HG03439 (cell line): ENCODE data around the gene BEND6.
"Not testable (repeated sequence)": the region's sequence is repeated elsewhere in the genome, so short reads cannot be mapped to it uniquely, and the experiment has no call there.

Experiments
- ATAC-seq: cut with Tn5 transposase; IDR thresholded peaks from one replicate; pipeline ENCODE4 v1.9.1; 2021; ENCODE audit warnings: mild to moderate bottlenecking, moderate library complexity; ENCODE audit not compliant: unreplicated experiment

Gene BEND6

DNA sequence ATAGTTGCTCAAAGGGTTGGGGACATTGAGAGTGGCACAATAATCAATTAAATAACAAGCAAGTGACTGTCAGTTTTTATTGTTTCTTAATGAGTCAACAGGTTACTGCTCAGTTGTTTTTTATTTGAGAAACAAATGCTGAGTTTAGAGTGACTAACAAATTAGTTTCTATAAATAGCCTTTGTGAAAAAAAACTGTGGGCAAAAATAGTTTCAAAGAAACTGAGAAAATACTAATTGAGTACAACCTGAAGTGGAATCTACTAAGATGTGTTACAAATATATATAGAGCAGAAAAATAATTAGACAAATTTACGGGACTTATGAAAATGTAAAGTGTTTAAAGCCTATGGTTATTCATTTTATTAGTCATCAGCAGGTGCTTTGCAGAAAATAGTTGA, 22.3 kb downstream of the BEND6 start:
- no peak for ATAC-seq

DNA sequence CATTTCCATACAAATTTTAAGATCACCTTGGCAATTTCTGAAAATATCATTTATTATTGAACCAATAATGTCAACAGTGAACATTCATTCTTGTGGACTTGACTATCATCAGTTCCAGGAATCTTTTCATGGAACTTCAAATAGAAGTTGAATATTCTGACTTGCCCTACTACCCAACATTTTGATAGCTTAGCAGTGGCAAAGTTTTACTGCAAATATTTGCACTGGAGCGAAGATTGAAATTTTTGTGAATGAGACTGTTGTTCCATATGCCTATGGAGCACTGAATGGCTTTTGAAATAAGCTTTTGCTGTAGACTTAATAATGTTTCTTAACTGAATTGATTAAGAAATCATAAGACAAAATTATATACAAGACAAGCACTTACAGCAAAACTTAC, 23.6 kb downstream of the BEND6 start:
- no peak for ATAC-seq

DNA sequence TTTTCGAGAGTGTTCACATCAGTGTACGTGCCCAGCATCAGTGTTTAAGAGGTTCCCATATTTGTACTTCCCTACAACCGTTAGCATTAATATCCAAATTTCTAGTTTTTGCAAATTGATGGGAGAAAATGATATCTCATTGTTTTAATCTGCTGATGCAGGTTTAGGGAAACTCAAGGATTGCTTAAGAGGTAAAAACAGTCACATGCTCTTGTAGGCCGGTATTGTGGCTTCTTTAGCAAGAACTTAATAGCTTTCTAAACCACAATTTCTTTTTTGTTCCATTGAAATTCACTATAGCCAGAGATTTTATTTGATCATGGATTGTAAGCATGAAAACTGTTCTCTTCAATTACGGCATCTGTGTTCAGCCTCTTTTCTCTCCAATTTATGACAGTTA, 29.5 kb downstream of the BEND6 start:
- ATAC-seq = no peak

DNA sequence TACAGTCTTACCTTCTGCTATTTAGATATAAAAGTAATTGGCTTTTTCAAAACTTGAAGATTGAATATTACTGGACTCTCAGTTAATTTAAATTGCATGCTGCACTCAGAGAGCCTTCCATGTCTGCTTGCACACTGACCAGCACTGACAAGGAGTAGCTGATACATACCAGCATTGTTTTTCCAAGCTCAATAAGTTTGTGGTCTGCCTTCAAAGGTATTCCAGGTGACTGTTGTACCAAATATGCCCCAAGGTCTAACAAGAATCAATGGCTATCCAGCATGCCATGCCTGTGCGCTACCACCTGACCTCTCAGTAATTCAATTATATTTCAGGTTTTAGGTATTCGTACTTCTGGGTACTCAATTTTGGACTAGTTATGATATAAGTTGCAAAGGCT, 30.0 kb downstream of the BEND6 start:
- ATAC-seq = no peak

DNA sequence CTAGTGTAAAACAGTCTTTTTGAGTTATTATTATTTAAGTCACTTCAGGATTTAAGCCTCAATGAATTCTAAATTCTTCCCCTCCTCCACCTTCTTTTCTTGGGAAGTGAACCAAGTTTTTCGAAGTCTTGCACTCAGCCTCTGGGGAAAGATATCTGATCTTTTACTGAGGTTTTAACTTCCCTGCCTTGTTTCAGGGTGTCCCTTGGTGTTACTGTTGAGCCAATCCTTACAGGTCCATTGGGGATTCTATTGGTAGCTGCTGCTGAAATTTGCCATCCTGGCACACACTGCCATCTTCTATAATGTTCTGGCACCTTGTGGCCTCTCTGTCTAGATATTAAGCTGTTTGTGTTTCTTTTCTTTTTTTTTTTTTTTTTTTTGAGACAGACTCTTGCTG, 31.7 kb downstream of the BEND6 start:
- no peak for ATAC-seq

DNA sequence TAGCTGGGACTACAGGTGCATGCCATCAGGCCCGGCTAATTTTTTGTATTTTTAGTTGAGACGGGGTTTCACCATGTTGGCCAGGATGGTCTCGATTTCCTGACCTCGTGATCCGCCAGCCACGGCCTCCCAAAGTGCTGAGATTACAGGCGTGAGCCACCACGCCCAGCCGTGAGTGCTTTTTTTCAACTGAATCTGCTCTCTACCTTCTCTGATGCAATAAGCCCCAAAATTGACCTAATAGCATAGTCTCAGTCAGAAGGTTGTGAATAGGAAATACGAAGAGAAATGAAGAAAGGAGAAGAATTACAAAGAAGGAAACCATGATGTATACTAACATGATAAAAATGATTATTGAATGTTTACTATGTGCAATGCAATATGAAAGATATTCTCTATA, 33.2 kb downstream of the BEND6 start:
- no peak for ATAC-seq

DNA sequence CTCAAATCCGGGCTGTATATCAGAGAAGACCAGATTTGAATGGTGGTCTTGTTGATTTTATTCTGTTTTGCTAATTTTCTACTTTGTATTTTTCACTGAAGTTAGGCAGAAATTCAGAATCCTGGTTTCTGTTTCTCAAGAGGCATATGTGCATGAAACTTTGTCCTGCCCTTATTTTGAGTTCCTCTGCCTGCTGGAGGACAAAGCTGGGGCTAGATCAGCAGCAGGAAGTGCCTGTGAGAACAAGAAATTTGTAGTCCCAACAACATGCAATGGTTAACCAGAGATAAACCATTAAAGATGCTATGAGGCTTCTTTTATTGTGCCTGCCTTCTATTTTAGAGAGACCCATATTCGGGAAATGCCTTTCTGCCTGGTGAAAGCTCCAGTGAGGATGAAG, 37.1 kb downstream of the BEND6 start:
- no peak for ATAC-seq

DNA sequence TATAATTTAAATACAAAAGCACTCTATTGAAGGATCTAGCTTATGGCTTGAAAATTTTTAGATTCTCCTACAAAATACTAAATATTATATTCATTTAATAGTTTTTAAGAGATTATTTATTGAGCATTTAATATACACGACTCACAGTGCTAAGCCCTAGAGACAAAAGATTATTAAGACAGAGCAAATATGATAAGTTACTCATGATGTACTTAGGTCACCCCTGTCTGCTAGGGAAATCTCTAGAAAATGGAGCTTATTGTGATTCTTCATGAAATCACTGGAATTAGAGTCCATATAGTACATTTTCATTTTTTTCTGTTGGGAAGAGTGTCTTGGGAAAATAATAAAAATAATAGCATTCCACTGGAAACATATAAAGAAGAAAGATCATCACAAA, 37.8 kb downstream of the BEND6 start:
- no peak for ATAC-seq

DNA sequence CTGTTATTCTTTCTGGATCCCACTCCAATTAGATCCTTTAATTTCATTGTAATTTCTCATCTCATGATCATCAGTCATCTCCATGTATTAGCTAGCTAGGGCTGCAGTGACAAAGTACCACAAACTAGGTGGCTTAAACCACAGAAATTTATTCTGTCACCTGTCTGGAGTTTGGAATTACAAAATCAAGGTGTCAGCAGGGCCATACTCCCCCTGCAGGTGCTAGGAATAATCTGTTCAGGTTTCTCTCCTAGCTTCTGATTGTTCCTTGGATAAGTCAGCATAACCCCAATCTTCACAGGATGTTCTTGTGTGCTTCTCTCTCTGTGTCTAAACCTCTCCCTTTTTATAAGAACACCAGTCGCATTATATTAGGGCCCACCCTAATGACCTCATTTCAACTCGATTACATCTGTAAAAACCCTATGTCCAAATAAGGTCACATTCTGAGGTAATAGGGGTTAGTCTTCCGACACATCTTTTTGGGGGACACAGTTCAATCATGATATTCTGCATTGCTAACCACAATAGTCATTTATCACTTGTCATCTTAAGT, 40.5 kb downstream of the BEND6 start:
- ATAC-seq = no peak

DNA sequence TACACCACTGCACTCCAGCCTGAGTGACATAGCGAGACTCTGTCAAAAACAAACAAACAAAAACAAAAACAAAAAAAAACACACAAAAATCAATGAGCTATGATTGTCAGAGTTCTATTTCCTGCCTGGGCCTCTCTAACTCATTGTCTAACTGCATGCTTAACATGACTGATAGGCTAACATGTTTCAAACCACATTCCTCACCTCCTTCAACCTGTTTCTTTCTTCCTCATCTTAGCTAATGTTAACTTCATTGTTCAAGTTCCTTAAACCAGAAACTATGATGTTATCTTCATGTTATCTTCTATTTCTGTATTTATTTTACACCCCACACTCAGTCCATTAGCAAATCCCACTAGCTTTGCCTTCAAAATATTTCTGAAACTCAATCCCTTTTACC, 41.5 kb downstream of the BEND6 start:
- ATAC-seq = no peak

DNA sequence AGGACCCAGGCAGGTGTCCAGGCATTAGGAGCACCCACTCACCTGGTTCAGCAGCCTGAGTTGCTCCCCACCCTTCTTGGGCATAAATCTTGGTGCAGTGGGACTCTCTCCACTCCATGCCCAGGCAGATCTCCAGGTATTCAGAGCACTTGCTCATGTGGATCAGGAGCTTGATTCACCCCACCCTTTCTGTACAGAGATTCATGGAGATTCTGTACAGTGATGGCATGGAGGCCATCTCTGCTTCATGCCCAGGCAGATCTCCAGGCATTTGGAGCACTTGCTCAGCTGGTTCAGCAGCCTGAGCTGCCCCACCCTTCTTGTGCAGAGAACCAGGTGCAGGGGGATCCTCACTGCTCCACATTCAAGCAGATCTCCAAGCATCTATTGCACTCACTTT, 44.1 kb downstream of the BEND6 start:
- ATAC-seq = no peak

DNA sequence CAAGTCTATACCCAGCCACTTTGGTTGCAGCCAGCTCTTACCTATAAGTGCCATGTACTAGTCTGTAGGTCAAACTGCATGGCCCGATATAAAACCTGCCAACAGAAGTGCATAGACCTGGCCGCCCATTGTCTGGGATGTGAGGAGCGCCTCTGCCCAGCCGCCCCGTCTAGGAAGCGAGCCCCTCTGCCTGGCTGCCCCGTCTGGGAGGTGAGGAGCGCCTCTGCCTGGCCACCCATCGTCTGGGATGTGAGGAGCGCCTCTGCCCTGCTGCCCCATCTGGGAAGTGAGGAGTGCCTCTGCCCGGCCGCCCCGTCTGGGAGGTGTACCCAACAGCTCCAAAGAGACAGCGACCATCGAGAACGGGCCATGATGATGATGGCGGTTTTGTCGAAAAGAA, 44.8 kb downstream of the BEND6 start:
- not testable (repeated sequence) for ATAC-seq

DNA sequence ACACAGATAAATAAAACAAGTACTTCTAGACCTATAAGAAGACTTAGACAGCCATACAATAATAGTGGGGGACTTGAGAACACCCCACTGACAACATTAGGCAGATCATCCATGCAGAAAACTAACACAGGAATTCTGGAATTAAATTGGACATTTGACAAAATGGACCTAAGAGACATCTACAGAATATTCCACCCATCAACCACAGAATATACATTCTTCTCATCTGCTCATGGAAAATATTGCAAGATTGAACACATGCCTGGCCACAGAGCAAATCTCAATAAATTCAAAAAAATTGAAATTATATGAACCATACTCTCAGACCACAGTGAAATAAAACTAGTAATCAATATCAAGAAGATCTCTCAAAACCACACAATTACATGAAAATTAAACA, 47.3 kb downstream of the BEND6 start:
- ATAC-seq = no peak

DNA sequence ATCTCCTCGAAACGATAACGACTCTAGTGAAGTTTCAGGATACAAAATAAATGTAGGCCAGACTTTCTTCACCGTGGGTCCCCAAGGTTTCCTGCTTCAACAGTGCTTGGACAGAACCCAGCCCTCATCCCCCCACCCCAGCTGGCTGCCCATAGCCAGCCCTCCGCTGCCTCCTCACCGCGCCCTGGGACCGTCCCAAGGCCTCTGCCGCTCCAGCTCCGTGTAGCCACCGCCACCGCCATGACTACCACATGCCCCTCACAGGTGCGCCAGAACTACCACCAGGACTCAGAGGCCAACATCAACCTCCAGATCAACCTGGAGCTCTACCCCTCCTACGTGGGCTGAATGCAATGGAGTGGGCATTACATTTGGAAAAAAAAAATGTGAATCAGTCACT, 49.4 kb downstream of the BEND6 start:
- no peak for ATAC-seq

DNA sequence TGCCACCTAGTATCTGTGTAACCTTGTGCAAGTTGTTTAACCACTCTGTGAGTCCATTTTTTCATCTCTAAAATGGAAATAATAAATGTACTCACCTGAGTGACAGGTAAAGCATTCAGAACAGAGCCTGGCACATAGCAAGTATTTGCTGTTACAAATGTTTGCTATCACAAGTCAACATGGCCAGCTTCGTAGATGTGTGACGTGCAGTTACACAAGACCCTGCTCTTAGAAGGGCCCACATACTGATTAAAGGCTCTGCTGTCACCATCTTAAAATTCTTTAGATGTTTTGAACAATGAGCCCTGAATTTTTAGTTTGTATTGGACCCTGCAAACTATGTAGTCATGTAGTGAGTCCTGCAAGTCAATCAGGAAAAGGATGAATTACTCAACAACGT, 51.2 kb downstream of the BEND6 start:
- no peak for ATAC-seq

DNA sequence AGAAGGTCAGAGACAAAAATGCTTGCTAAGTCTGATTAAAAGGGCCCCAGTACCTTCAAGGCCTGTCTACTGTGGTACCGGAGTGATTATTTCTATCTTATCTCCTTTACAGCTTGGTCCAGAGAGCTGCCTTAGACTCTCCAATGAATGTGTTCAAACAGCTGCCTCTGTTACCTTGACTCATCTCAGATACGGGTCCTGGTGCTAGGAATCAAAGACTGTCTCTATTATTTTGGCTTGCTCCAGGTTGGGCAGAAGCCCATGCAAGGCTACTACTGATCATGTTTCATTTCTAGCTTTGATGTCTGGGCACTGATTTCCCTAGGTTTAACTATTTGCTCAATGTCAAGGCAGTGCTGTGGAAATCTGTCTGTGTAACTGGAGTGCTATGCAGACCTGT, 53.2 kb downstream of the BEND6 start:
- not testable (repeated sequence) for ATAC-seq

DNA sequence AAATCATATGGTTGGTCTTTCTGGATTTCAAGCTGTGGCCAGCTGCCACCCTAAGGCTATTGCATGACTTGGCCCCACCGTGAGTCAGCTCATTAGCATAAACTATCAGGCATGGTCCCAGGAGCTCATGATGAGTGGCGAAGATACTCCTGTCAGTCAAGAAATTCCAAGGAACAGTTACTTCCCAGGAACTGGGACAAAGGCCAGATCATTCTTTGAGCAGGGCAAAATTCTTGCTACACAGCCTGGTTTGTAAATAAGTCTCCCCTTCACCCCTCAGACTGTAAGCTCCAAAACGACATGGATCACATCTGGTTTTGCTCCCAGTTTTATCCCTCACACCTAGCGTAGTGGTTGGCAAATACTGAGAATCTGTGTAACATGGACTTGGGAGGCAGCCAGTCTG, 58.6 kb downstream of the BEND6 start:
- ATAC-seq = no peak

DNA sequence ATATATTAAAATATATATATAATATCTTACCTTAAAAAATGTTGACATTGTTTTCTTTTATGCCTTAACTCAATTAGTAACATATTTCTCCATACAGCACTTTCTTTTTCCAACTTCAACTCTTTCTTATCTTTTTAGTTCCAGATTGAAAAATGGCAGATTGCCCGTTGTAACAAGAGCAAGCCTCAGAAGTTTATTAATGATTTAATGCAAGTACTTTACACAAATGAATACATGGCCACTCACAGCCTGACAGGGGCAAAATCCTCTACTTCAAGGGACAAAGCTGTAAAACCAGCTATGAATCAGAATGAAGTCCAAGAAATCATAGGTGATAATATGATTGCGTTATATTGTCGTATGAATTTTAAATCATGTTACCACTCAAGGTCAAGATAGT, 62.2 kb downstream of the BEND6 start:
- ATAC-seq = no peak

DNA sequence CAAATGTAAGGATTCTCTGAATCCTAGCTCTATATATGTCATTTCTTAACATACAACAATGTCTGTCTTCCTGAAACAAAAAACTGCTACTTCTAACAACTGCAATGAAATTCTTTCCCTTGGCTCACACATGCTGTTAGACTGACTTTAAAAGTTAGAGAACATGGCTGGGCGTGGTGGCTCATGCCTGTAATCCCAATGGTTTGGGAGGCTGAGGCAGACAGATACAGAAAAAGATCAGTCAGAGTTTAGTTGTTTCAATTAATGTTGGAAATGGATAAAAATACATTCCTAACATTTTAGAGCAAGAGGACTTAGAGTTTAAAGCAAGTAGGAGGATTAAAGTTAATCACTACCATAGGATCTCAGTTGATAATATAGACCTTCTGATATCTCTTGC, 62.9 kb downstream of the BEND6 start:
- ATAC-seq = no peak

DNA sequence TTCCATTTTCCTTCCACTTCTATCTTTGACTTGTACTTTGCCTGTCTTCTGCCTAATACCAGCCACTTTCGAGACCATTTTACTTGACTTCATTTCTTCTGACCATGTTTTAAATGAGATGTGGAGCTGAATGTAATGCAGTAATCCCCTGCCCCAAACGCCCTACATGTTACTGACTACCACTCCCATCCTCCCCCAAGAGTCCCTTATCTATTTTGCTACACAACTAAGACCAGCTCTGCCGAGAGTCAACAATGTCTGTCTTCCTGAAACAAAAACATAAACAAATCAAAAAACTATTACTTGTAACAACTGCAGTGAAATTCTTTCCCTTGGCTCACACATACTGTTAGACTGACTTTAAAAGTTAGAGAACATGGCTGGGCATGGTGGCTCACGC, 64.5 kb downstream of the BEND6 start:
- ATAC-seq = no peak

DNA sequence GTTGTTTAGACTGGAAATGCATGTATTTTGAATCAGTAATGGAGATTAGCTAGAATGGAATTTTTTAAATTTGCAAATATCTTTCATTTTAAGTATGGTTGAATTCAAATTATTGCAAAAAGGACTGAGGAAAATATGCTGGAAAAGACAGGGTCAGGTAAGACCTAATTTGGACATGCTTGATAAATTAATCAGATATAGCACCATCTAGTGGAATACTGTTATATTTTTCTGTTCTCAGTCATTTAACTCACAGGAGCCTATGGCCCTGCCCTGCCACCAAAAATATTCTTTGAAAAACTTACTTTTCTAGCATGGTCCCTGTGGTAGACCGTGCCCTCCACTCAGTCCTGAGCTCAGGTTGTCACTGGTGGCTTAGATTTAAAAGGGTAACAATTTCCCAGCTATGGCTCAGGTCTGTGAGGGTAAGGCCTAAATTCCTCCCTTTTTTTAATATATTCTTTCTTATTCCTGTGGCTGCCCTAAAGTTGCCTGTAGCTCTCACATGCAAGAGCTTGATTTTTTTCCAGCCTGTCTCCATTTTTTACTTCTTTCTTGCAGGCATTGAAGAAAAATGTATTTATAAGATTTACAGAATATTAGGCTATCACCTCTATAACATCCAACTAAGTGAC, 66.3 kb downstream of the BEND6 start:
- peak; percentile 73 for ATAC-seq

DNA sequence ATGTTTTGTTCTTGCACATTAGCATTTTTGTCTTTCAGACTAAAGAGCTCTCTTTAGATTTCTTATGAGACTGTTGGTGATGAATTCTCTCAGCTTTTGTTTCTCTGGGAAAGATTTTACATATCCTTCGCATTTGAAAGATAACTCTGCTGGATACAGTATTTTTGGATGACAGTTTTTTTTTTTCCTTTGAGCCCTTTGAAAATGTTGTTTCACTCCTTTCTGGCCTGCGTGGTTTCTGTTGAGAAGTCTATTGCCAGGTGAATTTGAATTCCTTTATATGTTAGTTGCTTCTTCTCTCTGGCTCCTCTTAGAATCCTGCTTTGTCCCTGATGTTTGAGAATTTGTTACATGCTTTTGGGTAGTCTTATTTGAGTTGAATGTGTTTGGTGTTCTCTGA, 69.4 kb downstream of the BEND6 start:
- ATAC-seq = no peak

DNA sequence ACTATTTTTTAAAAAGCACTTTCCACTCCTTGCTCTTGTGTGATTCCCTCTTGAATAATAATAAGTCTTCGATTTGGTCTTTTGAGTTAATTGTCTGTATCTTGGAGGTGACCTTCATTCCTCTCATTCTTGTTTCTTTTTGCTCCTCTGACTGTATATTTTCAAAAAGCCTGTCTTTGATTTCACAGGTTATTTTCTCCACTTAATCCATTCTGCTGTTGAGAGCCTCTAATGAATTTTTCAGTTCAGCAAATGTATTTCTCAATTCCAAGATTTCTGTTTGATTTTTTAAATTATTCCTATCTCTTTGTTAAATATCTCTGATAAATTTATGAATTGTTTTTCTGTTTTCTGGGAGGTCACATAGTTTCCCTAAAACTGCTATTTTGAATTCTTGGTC, 69.9 kb downstream of the BEND6 start:
- no peak for ATAC-seq
